ENCODE data around the gene BACH2.

BACH2 gene

DNA sequence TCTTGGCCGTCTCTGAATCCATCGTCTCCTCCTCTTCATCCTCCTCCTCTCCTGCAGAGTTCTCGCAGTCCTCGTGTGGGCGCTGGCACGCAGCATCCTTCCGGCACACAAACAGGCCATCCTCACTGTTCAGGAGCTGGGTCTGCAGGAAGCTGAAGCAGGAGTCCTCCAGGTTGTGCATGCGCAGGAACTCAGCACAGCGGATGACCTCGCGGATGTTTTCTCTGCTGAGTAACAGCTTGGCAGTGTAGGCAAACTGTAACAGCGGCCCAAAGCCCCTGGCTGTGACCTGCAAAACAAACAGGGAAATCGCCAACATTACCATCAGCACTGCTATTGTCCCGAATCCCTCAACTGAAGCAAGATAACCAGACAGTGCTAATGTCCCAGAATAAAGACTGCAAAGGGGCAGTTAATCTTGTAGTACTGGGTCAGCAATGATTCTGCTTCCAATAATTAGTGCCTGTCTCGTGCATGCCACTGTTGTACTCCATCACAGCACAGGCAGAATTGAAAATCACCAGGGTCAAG lies 345.0 kb downstream of the BACH2 start:
- no peaks in the 10 kb centered on the region for H3K9me3 ChIP-seq (ENCODE audit: severe bottlenecking)
- no peaks in the 10 kb centered on the region for H3K27me3 ChIP-seq (ENCODE audit: insufficient read depth, poor library complexity, severe bottlenecking)
- H3K4me1 ChIP-seq (ENCODE audit: insufficient read depth, poor library complexity, severe bottlenecking) = peaks cover 44% of the 10 kb centered on the region
- H3K27ac ChIP-seq (ENCODE audit: poor library complexity, severe bottlenecking) = peak overlapping the region; percentile 97
- ATAC-seq (ENCODE audit: low read depth) = peak; percentile 33
- no peaks in the 10 kb centered on the region for H3K36me3 ChIP-seq (ENCODE audit: low read depth)
- TF ChIP-seq, protein P1, sequence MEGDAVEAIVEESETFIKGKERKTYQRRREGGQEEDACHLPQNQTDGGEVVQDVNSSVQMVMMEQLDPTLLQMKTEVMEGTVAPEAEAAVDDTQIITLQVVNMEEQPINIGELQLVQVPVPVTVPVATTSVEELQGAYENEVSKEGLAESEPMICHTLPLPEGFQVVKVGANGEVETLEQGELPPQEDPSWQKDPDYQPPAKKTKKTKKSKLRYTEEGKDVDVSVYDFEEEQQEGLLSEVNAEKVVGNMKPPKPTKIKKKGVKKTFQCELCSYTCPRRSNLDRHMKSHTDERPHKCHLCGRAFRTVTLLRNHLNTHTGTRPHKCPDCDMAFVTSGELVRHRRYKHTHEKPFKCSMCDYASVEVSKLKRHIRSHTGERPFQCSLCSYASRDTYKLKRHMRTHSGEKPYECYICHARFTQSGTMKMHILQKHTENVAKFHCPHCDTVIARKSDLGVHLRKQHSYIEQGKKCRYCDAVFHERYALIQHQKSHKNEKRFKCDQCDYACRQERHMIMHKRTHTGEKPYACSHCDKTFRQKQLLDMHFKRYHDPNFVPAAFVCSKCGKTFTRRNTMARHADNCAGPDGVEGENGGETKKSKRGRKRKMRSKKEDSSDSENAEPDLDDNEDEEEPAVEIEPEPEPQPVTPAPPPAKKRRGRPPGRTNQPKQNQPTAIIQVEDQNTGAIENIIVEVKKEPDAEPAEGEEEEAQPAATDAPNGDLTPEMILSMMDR (IDR thresholded peaks at IDR 0.05; ENCODE audit: poor library complexity, severe bottlenecking) = peak; percentile 18
- no peak overlapping the region for H3K4me3 ChIP-seq (ENCODE audit: severe bottlenecking)
- DNase-seq (ENCODE audit: low spot score) = peak; percentile 77

- peak; percentile 86 for ATAC-seq (ENCODE audit: low read depth)
Observed at GRCh38 chr6:89950879-89951391, 345.7 kb downstream of the BACH2 start.

DNA sequence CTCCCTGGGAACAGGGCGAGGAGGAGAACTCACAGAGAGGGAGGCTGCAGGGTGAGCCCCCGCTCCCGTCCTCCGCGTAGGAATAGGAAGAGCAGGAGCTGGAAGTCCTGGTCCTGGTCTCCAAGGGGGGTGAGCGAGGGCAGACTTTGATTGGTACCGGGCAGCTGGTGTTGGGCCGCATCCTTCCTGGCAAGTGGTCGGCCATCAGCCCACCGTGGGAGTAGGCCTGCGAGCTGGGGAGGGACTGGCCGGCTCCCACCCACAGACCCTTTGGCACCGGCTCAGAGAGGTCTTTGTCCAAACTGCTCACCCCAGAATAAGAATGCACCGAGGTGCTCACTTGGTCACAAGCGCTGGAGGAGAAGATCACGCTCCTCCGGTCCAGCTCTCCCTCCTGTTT lies 346.2 kb downstream of the BACH2 start:
- TF ChIP-seq, protein P1 (IDR thresholded peaks at IDR 0.05; ENCODE audit: poor library complexity, severe bottlenecking) = no peak
- ATAC-seq (ENCODE audit: low read depth) = no peak
- no peak for DNase-seq (ENCODE audit: low spot score)
- Histone ChIP-seq H3K9me3 (ENCODE audit: severe bottlenecking) (no peaks in the 10 kb centered on the region), H3K27me3 (ENCODE audit: insufficient read depth, poor library complexity, severe bottlenecking) (no peaks in the 10 kb centered on the region), H3K4me3 (ENCODE audit: severe bottlenecking) (no peak overlapping the region), H3K4me1 (ENCODE audit: insufficient read depth, poor library complexity, severe bottlenecking) (peaks cover 44% of the 10 kb centered on the region), H3K27ac (ENCODE audit: poor library complexity, severe bottlenecking) (peak overlapping the region; percentile 97), H3K36me3 (ENCODE audit: low read depth) (no peaks in the 10 kb centered on the region)

More at GRCh38 chr6:89950879-89951391, 345.7 kb downstream of the BACH2 start:
- DNase-seq (ENCODE audit: low spot score) = peak; percentile 93
- Histone ChIP-seq H3K4me1 (ENCODE audit: insufficient read depth, poor library complexity, severe bottlenecking) (peaks cover 44% of the 10 kb centered on the region), H3K9me3 (ENCODE audit: severe bottlenecking) (no peaks in the 10 kb centered on the region), H3K27ac (ENCODE audit: poor library complexity, severe bottlenecking) (peak overlapping the region; percentile 97), H3K36me3 (ENCODE audit: low read depth) (no peaks in the 10 kb centered on the region), H3K4me3 (ENCODE audit: severe bottlenecking) (no peak overlapping the region), H3K27me3 (ENCODE audit: insufficient read depth, poor library complexity, severe bottlenecking) (no peaks in the 10 kb centered on the region)
- TF ChIP-seq, protein P1 (IDR thresholded peaks at IDR 0.05; ENCODE audit: poor library complexity, severe bottlenecking) = no peak

DNA sequence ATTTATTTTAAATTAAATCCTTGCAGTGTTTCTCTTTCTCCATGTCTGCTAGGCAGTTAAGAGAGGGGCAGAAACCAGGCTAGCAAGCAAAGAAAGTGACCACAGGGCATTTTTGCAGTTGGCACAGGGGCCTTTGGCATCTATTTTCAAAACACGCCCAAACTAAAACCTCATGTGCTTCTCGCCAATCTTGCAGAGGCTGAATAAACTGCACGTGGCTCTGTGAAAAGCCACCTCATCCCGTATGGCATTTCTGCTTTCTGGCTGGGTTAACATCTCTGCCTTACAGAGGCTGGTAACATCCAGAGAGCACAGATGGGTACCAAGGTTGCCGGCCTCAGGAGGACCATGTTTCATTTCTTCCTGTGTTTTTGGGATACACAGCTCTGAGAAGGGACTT lies 347.8 kb downstream of the BACH2 start:
- H3K27me3 ChIP-seq (ENCODE audit: insufficient read depth, poor library complexity, severe bottlenecking) = no peaks in the 10 kb centered on the region
- H3K4me1 ChIP-seq (ENCODE audit: insufficient read depth, poor library complexity, severe bottlenecking) = peaks cover 37% of the 10 kb centered on the region
- TF ChIP-seq, protein P1 (IDR thresholded peaks at IDR 0.05; ENCODE audit: poor library complexity, severe bottlenecking) = no peak
- no peak overlapping the region for H3K4me3 ChIP-seq (ENCODE audit: severe bottlenecking)
- H3K36me3 ChIP-seq (ENCODE audit: low read depth) = no peaks in the 10 kb centered on the region
- no peaks in the 10 kb centered on the region for H3K9me3 ChIP-seq (ENCODE audit: severe bottlenecking)
- ATAC-seq (ENCODE audit: low read depth) = no peak
- H3K27ac ChIP-seq (ENCODE audit: poor library complexity, severe bottlenecking) = peak overlapping the region; percentile 97
- no peak for DNase-seq (ENCODE audit: low spot score)

GRCh38 chr6:89944826-89945407 lies 351.7 kb downstream of the BACH2 start:
- Histone ChIP-seq H3K27me3 (ENCODE audit: insufficient read depth, poor library complexity, severe bottlenecking) (no peaks in the 10 kb centered on the region), H3K4me3 (ENCODE audit: severe bottlenecking) (no peak overlapping the region), H3K36me3 (ENCODE audit: low read depth) (no peaks in the 10 kb centered on the region), H3K27ac (ENCODE audit: poor library complexity, severe bottlenecking) (no peak overlapping the region), H3K4me1 (ENCODE audit: insufficient read depth, poor library complexity, severe bottlenecking) (peaks cover 6% of the 10 kb centered on the region), H3K9me3 (ENCODE audit: severe bottlenecking) (no peaks in the 10 kb centered on the region)
- TF ChIP-seq, protein P1 (IDR thresholded peaks at IDR 0.05; ENCODE audit: poor library complexity, severe bottlenecking) = peak; percentile 78
- no peak for ATAC-seq (ENCODE audit: low read depth)
- no peak for DNase-seq (ENCODE audit: low spot score)
